HepG2 (cell line): ENCODE results near the gene CPE. TPM values are rescaled to one million over a fixed set of nuclear protein-coding genes. Genes with fewer than 3 reads are reported as not detected.

Source experiments
- ATF7 ChIP-seq, 2 experiments: fragments of 450-650 bp in 1 of 2; sonication (generic) in 1 of 2; formaldehyde crosslinking in 1 of 2; IDR thresholded peaks; 2 replicates each; pipeline versions ENCODE4 v1.4.0 to v1.6.1; 2016 to 2020; ENCODE audit warnings: antibody characterized with exemption in 1 of 2, mild to moderate bottlenecking in 1 of 2, missing genetic modification reagents in 1 of 2
- BATF2 ChIP-seq: sonication (generic); formaldehyde crosslinking; IDR thresholded peaks from 2 replicates; pipeline ENCODE4 v1.8.0; 2022; ENCODE audit warnings: mild to moderate bottlenecking, missing genetic modification reagents, moderate library complexity
- BCL6 ChIP-seq: IDR thresholded peaks from 2 replicates; pipeline ENCODE4 v1.6.1; 2016; ENCODE audit warnings: missing genetic modification reagents, missing compliant biosample characterization
- CREB1 ChIP-seq, 2 experiments: fragments of 450-650 bp in 1 of 2; IDR thresholded peaks; 2 replicates each; pipeline ENCODE4 v1.6.1; 2016 to 2017; ENCODE audit warnings: control low read depth in 1 of 2, mild to moderate bottlenecking in 1 of 2, missing compliant biosample characterization in 1 of 2, missing genetic modification characterization in 1 of 2
- CSRNP1 ChIP-seq: sonication (generic); formaldehyde crosslinking; IDR thresholded peaks from 2 replicates; pipeline ENCODE4 v1.8.1; 2023; ENCODE audit warnings: mild to moderate bottlenecking, missing genetic modification reagents
- GATA4 ChIP-seq: sonication (generic); IDR thresholded peaks from 2 replicates; pipeline ENCODE4 v1.6.1; 2016; ENCODE audit warnings: antibody characterized with exemption, low read depth, borderline replicate concordance
- HNF1B ChIP-seq: sonication (generic); formaldehyde crosslinking; IDR thresholded peaks from 2 replicates; pipeline ENCODE4 v1.5.1; 2020; ENCODE audit warnings: mild to moderate bottlenecking, moderate library complexity, missing genetic modification reagents
- HNF4A ChIP-seq: sonication (generic); formaldehyde crosslinking; IDR thresholded peaks from 2 replicates; pipeline ENCODE4 v1.4.0; 2020; ENCODE audit warnings: missing genetic modification reagents
- MTA1 ChIP-seq: sonication (generic); formaldehyde crosslinking; IDR thresholded peaks from 2 replicates; pipeline ENCODE4 v1.4.0; 2020; ENCODE audit warnings: missing genetic modification reagents, mild to moderate bottlenecking, borderline replicate concordance
- MYNN ChIP-seq: sonication (generic); formaldehyde crosslinking; IDR thresholded peaks from 2 replicates; pipeline ENCODE4 v1.4.0; 2020; ENCODE audit warnings: mild to moderate bottlenecking, low read depth, missing genetic modification reagents
- SOX6 ChIP-seq, 2 experiments: fragments of 450-650 bp in 1 of 2; sonication (generic) in 1 of 2; formaldehyde crosslinking in 1 of 2; IDR thresholded peaks; 2 replicates each; pipeline versions ENCODE4 v1.4.0 to v1.6.1; 2017 to 2020; ENCODE audit warnings: antibody characterized with exemption in 1 of 2, mild to moderate bottlenecking in 1 of 2, missing genetic modification reagents in 1 of 2
- TARDBP ChIP-seq: sonication (generic); formaldehyde crosslinking; IDR thresholded peaks from 2 replicates; pipeline ENCODE4 v1.8.0; 2022; ENCODE audit warnings: mild to moderate bottlenecking, missing genetic modification reagents
- ZBTB1 ChIP-seq: sonication (generic); formaldehyde crosslinking; IDR thresholded peaks from 2 replicates; pipeline ENCODE4 v1.4.0; 2020; ENCODE audit warnings: missing genetic modification reagents, borderline replicate concordance
- ZFP41 ChIP-seq: sonication (generic); formaldehyde crosslinking; IDR thresholded peaks from 2 replicates; pipeline ENCODE4 v1.4.0; 2020; ENCODE audit warnings: mild to moderate bottlenecking, missing genetic modification reagents, borderline replicate concordance
- ZNF343 ChIP-seq: sonication (generic); formaldehyde crosslinking; IDR thresholded peaks from 2 replicates; pipeline ENCODE4 v1.4.0; 2020; ENCODE audit warnings: mild to moderate bottlenecking, missing genetic modification reagents
- ZNF543 ChIP-seq: sonication (generic); formaldehyde crosslinking; IDR thresholded peaks from 2 replicates; pipeline ENCODE4 v1.4.0; 2020; ENCODE audit warnings: mild to moderate bottlenecking, missing genetic modification reagents
- ZNF552 ChIP-seq: sonication (generic); formaldehyde crosslinking; IDR thresholded peaks from 2 replicates; pipeline ENCODE4 v1.9.0; 2022; ENCODE audit warnings: missing genetic modification reagents, mild to moderate bottlenecking, borderline replicate concordance
- ZNF580 ChIP-seq: IDR thresholded peaks from 2 replicates; pipeline ENCODE4 v1.6.1; 2016; ENCODE audit warnings: low read depth, borderline replicate concordance
- ZNF589 ChIP-seq: sonication (generic); formaldehyde crosslinking; conservative IDR thresholded peaks from 2 replicates; pipeline ENCODE4 v1.8.0; 2022; ENCODE audit warnings: mild to moderate bottlenecking, moderate library complexity, missing genetic modification reagents
- ZNF800 ChIP-seq: sonication (generic); formaldehyde crosslinking; IDR thresholded peaks from 2 replicates; pipeline ENCODE4 v1.4.0; 2020; ENCODE audit warnings: missing genetic modification reagents
- ZSCAN25 ChIP-seq: sonication (generic); formaldehyde crosslinking; IDR thresholded peaks from 2 replicates; pipeline ENCODE4 v1.8.0; 2022; ENCODE audit warnings: mild to moderate bottlenecking, missing genetic modification reagents
- polyA plus RNA-seq, 8 experiments: library from polyadenylated mRNA; depleted of rRNA in 3 of 8; stranded (reverse) in 7 of 8; unstranded in 1 of 8; fragments of >200 nt; fragmentation: Illumina TruSeq in 4 of 8; extraction: Trizol in 4 of 8; gene quantifications; 2 replicates each; pipeline versions ENCODE4 v1.2.1 to v1.2.3, GENCODE V29; 2011 to 2016; ENCODE audit warnings: low read depth in 4 of 8, missing spikeins in 1 of 8, mixed read lengths in 1 of 8; ENCODE audit not compliant: insufficient read depth in 1 of 8
- total RNA-seq, 5 experiments: library from RNA; depleted of rRNA; stranded (reverse); fragments of >200 nt; fragmentation: Illumina TruSeq; extraction: Trizol; gene quantifications; 2 replicates each; pipeline ENCODE4 v1.2.3, GENCODE V29; 2016; ENCODE audit warnings: low read depth in 1 of 5

CPE gene
- total and polyA plus RNA-seq, 2 of the 13 experiments (the other 11 are each of a cell fraction or from before 2014, with no cell fraction given): 268 to 852 TPM

GRCh38 chr4:165378745-165379677 is at the start of gene CPE (continued):
- TF ChIP-seq HNF1B (peak; percentile 81), ZNF800 (CRISPR knock-in tag) (peak; percentile 79), CSRNP1 (no peak), MTA1 (CRISPR knock-in tag) (peak; percentile 92), TARDBP (CRISPR knock-in tag) (peak; percentile 55; the same call in 1 of the 2 replicates), BCL6 (CRISPR knock-in tag) (peak; percentile 60), ZSCAN25 (peak; percentile 49; the same call in 1 of the 2 replicates), BATF2 (CRISPR knock-in tag) (peak; percentile 79; the same call in 1 of the 2 replicates), HNF4A (CRISPR knock-in tag) (peak; percentile 20; the same call in 1 of the 2 replicates), CREB1 (IDR thresholded peaks at IDR 0.05) (peak; percentile 72), CREB1 (CRISPR knock-in tag; IDR thresholded peaks at IDR 0.05) (no peak; the same call in 1 of the 2 replicates), ZNF552 (CRISPR knock-in tag) (0 out of 2 replicates have a peak, but pooled peaks have one; percentile 32), ZBTB1 (peak; percentile 21; the same call in 1 of the 2 replicates), ATF7 (IDR thresholded peaks at IDR 0.05) (peak; percentile 2; the same call in 1 of the 2 replicates), ATF7 (CRISPR knock-in tag; IDR thresholded peaks at IDR 0.05) (no peak), MYNN (CRISPR knock-in tag) (no peak), ZNF343 (CRISPR knock-in tag) (peak; percentile 78; the same call in 1 of the 2 replicates), SOX6 (IDR thresholded peaks at IDR 0.05) (no peak), SOX6 (CRISPR knock-in tag; IDR thresholded peaks at IDR 0.05) (peak; percentile 79), ZNF580 (CRISPR knock-in tag) (peak; percentile 50), ZFP41 (peak; percentile 51; the same call in 1 of the 2 replicates), ZNF589 (CRISPR knock-in tag) (peak; percentile 76; the same call in 1 of the 2 replicates), ZNF543 (CRISPR knock-in tag) (peak; percentile 90), GATA4 (0 out of 2 replicates have a peak, but pooled peaks have one; percentile 33)
